ENCODE data around the gene APOH. TPM values are rescaled to one million over a fixed set of nuclear protein-coding genes. Genes with fewer than 3 reads are reported as not detected.

The APOH gene
- total and polyA plus RNA-seq, 7 donors, result 1.3 TPM; not detected in 6

DNA sequence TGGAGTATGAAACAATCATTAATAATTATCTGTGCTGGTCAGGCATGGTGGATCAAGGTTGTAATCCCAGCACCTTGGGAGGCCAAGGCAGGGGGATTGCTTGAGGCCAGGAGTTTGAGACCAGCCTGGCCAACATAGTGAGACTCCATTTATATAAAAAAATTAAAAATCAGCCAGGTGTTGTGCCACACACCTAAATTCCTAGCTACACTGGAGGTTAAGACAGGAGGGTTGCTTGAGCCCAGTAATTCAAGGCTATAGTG, 44.3 kb upstream of the APOH start:
- Histone ChIP-seq H3K27me3 (ENCODE audit: insufficient read depth in 3 of 3, low read length in 2 of 3) (no peaks in the 10 kb centered on the region), H3K9me3 (no peaks in the 10 kb centered on the region), H3K36me3 (ENCODE audit: insufficient read depth in 1 of 2, low read depth in 1 of 2) (no peaks in the 10 kb centered on the region), H3K4me3 (no peak overlapping the region), H3K4me1 (no peaks in the 10 kb centered on the region), H3K27ac (no peak overlapping the region)
- TF ChIP-seq, protein P1, sequence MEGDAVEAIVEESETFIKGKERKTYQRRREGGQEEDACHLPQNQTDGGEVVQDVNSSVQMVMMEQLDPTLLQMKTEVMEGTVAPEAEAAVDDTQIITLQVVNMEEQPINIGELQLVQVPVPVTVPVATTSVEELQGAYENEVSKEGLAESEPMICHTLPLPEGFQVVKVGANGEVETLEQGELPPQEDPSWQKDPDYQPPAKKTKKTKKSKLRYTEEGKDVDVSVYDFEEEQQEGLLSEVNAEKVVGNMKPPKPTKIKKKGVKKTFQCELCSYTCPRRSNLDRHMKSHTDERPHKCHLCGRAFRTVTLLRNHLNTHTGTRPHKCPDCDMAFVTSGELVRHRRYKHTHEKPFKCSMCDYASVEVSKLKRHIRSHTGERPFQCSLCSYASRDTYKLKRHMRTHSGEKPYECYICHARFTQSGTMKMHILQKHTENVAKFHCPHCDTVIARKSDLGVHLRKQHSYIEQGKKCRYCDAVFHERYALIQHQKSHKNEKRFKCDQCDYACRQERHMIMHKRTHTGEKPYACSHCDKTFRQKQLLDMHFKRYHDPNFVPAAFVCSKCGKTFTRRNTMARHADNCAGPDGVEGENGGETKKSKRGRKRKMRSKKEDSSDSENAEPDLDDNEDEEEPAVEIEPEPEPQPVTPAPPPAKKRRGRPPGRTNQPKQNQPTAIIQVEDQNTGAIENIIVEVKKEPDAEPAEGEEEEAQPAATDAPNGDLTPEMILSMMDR (IDR thresholded peaks at IDR 0.05), result no peak
- DNase-seq (no peak), ATAC-seq (no peak)
- intact Hi-C loops (cut with DNase I), result no loop called here

DNA sequence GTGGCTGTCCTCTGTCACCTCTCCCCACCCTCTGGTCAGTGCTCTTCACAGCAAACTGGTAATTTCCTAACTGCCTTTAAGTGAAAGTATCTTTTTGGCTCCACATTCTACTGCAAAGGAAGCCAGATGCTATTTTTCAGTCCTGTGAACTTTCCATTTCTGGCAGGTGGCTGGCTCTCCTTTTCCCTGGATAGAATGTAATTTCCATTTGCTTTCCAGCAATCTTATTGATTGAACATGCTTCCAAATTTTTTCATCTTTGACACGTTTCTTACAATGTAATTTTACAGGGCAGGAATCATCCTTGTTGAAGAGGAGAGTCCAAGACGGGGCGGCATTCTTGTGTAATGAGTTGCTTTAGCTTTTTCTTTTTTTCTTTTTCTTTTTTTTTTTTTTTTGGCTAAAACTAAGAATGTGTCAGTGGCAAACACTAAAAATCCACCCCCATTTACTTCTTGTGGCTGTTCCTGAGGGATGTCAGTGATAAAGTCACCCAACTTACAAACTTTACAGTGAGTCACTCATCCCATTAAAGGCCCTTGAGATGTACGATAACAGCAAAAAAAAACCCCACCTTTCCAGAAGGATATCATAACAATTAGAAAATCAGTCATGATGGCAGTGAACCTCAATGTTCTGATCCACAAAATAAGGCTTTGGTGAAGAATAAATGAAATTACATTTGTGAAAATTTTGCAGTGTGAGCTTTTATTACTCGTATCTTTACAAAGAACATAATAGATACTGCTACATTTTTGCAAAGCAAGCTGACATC, 43.8 kb upstream of the APOH start:
- Histone ChIP-seq H3K9me3 (no peaks in the 10 kb centered on the region), H3K27ac (no peak overlapping the region), H3K27me3 (ENCODE audit: insufficient read depth in 3 of 3, low read length in 2 of 3) (no peaks in the 10 kb centered on the region), H3K4me1 (no peaks in the 10 kb centered on the region), H3K4me3 (no peak overlapping the region), H3K36me3 (ENCODE audit: insufficient read depth in 1 of 2, low read depth in 1 of 2) (no peaks in the 10 kb centered on the region)
- intact Hi-C loops (cut with DNase I), result no loop called here
- ATAC-seq, result no peak
- no peak for DNase-seq
- 44 to 55% (median 44%) methylated on average over 5 of the region's 5 CpGs for WGBS, 3 donors
- TF ChIP-seq, protein P1 (IDR thresholded peaks at IDR 0.05), result no peak

DNA sequence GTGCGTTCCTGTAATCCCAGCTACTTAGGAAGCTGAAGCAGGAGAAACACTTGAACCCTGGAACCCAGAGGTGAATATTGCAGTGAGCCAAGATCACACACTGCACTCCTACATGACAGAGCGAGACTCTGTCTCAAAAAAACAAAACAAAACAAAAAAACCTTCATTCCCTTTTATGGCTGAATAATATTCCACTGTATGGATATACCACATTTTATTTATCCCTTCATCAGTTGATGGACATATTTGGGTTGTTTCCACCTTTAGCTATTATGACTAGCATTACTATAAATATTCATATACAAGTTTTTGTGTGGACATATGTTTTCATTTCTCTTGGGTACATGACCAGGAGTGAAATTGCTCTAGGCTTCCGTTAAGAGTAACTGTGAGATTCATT, 42.3 kb upstream of the APOH start:
- intact Hi-C loops (cut with DNase I), result no loop called here
- Histone ChIP-seq H3K27ac (no peak overlapping the region), H3K9me3 (no peaks in the 10 kb centered on the region), H3K27me3 (ENCODE audit: insufficient read depth in 3 of 3, low read length in 2 of 3) (no peaks in the 10 kb centered on the region), H3K4me1 (no peaks in the 10 kb centered on the region), H3K36me3 (ENCODE audit: insufficient read depth in 1 of 2, low read depth in 1 of 2) (no peaks in the 10 kb centered on the region), H3K4me3 (no peak overlapping the region)
- WGBS, 3 donors, result 92 to 99% (median 96%) methylated on average over 3 of the region's 3 CpGs
- DNase-seq, result no peak
- ATAC-seq, result no peak
- TF ChIP-seq, protein P1 (IDR thresholded peaks at IDR 0.05), result no peak

DNA sequence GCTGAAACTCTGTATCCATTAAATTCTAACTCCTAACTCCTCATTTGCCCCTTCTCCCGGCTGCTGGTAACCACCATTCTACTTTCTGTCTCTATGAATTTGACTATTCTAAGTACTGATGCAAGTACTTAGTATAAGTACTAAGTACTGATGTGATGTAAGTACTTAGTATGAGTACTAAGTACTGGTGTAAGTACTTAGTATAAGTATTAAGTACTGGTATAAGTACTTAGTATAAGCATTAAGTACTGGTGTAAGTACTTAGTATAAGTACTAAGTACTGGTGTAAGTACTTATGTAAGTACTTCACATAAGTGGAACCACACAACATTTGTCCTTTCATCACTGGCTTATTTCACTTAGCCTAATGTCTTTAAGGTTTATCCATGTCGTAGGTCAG, 40.9 kb upstream of the APOH start:
- DNase-seq, result no peak
- Histone ChIP-seq H3K27me3 (ENCODE audit: insufficient read depth in 3 of 3, low read length in 2 of 3) (no peaks in the 10 kb centered on the region), H3K9me3 (no peaks in the 10 kb centered on the region), H3K27ac (no peak overlapping the region), H3K4me1 (no peaks in the 10 kb centered on the region), H3K4me3 (no peak overlapping the region), H3K36me3 (ENCODE audit: insufficient read depth in 1 of 2, low read depth in 1 of 2) (no peaks in the 10 kb centered on the region)
- no peak for ATAC-seq
- TF ChIP-seq, protein P1 (IDR thresholded peaks at IDR 0.05), result no peak
- 82 to 92% (median 88%) methylated on average over 2 of the region's 2 CpGs for WGBS, 3 donors
- intact Hi-C loops (cut with DNase I), result no loop called here
